Hepatocyte (in vitro differentiated cells): ENCODE results near the gene NXPH4. TPM values are rescaled to one million over a fixed set of nuclear protein-coding genes. Genes with fewer than 3 reads are reported as not detected.
A peak's percentile ranks its signal among the peaks of the same experiment; 100 is the strongest.

Experiments
- DNase-seq: peaks from one replicate; pipeline ENCODE4 v3.0.0-alpha.2; 2016; ENCODE audit warnings: low spot score
- H2AFZ ChIP-seq: fragments of 200-600 bp; sonication (generic); 2 replicates; pipeline ENCODE4 v1.6.0; 2016; ENCODE audit warnings: antibody characterized with exemption, mild to moderate bottlenecking
- H3K27ac ChIP-seq: fragments of 200-600 bp; sonication (generic); 2 replicates; pipeline ENCODE4 v1.5.1; 2016; ENCODE audit warnings: mild to moderate bottlenecking
- H3K27me3 ChIP-seq: fragments of 200-600 bp; sonication (generic); 2 replicates; pipeline ENCODE4 v1.6.1; 2016
- H3K36me3 ChIP-seq: fragments of 200-600 bp; sonication (generic); replicated peaks from 2 replicates; pipeline ENCODE4 v1.5.1; 2016; ENCODE audit warnings: low read depth; ENCODE audit not compliant: insufficient read depth
- H3K4me1 ChIP-seq: fragments of 200-600 bp; sonication (generic); 2 replicates; pipeline ENCODE4 v1.5.1; 2016; ENCODE audit warnings: mild to moderate bottlenecking, moderate library complexity; ENCODE audit not compliant: insufficient read depth
- H3K4me2 ChIP-seq: fragments of 200-600 bp; sonication (generic); 2 replicates; pipeline ENCODE4 v1.6.0; 2016
- H3K4me3 ChIP-seq: fragments of 200-600 bp; sonication (generic); 2 replicates; pipeline ENCODE4 v1.5.1; 2016; ENCODE audit warnings: mild to moderate bottlenecking
- H3K79me2 ChIP-seq: fragments of 200-600 bp; sonication (generic); 2 replicates; pipeline ENCODE4 v1.6.0; 2017; ENCODE audit warnings: mild to moderate bottlenecking
- H3K9me2 ChIP-seq: fragments of 200-600 bp; sonication (generic); replicated peaks from 2 replicates; pipeline ENCODE4 v1.6.0; 2017; ENCODE audit warnings: mild to moderate bottlenecking; ENCODE audit not compliant: insufficient read depth
- H3K9me3 ChIP-seq: fragments of 200-600 bp; sonication (generic); 2 replicates; pipeline ENCODE4 v1.5.1; 2016; ENCODE audit warnings: low read depth, mild to moderate bottlenecking
- H4K20me1 ChIP-seq: fragments of 200-600 bp; sonication (generic); 2 replicates; pipeline ENCODE4 v1.6.0; 2016; ENCODE audit warnings: mild to moderate bottlenecking; ENCODE audit not compliant: insufficient read depth, poor library complexity, severe bottlenecking
- EZH2 ChIP-seq: fragments of 200-600 bp; sonication (generic); IDR thresholded peaks from 2 replicates; pipeline ENCODE4 v1.6.1; 2016; ENCODE audit warnings: antibody characterized with exemption, mild to moderate bottlenecking, borderline replicate concordance
- EZH2phosphoT487 ChIP-seq: fragments of 200-600 bp; sonication (generic); IDR thresholded peaks from one replicate; pipeline ENCODE4 v1.6.1; 2018; ENCODE audit warnings: antibody characterized with exemption, mild to moderate bottlenecking, low read depth, moderate library complexity; ENCODE audit not compliant: unreplicated experiment, severe bottlenecking
- WGBS: methylation state at CpG from one replicate; pipeline ENCODE4 v1.1.6; 2016; ENCODE audit warnings: low lambda C conversion rate; ENCODE audit errors: missing lambda C conversion rate; 5-methylcytosine and 5-hydroxymethylcytosine counted together
- polyA plus RNA-seq: library from polyadenylated mRNA; unstranded; fragments of >200 nt; fragmentation: Nextera tagmentation; extraction: Ambion mirVana; gene quantifications from 2 replicates; pipeline ENCODE4 v1.2.1, GENCODE V29; 2016
- total RNA-seq: library from RNA; depleted of rRNA; stranded (reverse); fragments of >200 nt; gene quantifications from 2 replicates; pipeline ENCODE4 v1.2.3, GENCODE V29; 2014
- TF ChIP-seq, protein P1 (sequence below): fragments of 200-600 bp; sonication (generic); IDR thresholded peaks from 2 replicates; pipeline ENCODE4 v1.5.1; 2016; ENCODE audit warnings: antibody characterized with exemption, mild to moderate bottlenecking; ENCODE audit not compliant: poor library complexity

NXPH4 gene
- total and polyA plus RNA-seq, 2 experiments from 2014 or later = 1.1 to 3.3 TPM

DNA sequence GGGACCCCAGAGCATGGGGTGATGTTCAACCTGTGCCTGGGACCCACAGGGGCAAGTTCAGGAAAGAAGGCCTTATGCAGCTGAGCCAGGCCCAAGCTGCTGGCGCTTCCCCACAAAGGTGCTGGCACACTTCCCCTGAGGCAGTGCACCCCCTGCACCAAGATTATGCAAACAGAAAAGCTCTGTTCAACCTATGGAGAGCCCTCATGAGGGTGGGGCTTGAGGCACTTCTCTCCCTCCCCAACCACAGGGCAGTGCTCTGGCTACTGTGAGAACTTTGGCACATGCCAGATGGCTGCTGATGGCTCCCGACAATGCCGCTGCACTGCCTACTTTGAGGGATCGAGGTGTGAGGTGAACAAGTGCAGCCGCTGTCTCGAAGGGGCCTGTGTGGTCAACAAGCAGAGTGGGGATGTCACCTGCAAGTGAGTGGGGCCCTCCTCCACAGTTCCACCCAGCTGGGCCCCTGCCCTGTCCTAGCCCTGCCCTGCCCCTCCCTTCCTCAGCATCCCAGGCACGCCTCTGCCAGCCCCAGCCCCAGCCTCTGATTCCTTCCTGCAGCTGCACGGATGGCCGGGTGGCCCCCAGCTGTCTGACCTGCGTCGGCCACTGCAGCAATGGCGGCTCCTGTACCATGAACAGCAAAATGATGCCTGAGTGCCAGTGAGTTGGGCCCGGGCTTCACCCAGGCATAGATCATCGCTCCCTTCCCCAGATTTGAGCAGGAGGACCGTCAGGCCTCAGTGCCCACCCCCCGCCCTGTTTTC, 5.5 kb upstream of the NXPH4 start:
- no peak overlapping the region for H3K4me3 ChIP-seq
- H3K36me3 ChIP-seq = no peaks in the 10 kb centered on the region
- DNase-seq = no peak
- no peaks in the 10 kb centered on the region for H3K79me2 ChIP-seq
- no peaks in the 10 kb centered on the region for H4K20me1 ChIP-seq
- H3K9me2 ChIP-seq = no peaks in the 10 kb centered on the region
- H2AFZ ChIP-seq = no peak overlapping the region
- no peak overlapping the region for H3K27ac ChIP-seq
- no peak for TF ChIP-seq EZH2phosphoT487
- TF ChIP-seq EZH2 = no peak
- TF ChIP-seq, protein P1, sequence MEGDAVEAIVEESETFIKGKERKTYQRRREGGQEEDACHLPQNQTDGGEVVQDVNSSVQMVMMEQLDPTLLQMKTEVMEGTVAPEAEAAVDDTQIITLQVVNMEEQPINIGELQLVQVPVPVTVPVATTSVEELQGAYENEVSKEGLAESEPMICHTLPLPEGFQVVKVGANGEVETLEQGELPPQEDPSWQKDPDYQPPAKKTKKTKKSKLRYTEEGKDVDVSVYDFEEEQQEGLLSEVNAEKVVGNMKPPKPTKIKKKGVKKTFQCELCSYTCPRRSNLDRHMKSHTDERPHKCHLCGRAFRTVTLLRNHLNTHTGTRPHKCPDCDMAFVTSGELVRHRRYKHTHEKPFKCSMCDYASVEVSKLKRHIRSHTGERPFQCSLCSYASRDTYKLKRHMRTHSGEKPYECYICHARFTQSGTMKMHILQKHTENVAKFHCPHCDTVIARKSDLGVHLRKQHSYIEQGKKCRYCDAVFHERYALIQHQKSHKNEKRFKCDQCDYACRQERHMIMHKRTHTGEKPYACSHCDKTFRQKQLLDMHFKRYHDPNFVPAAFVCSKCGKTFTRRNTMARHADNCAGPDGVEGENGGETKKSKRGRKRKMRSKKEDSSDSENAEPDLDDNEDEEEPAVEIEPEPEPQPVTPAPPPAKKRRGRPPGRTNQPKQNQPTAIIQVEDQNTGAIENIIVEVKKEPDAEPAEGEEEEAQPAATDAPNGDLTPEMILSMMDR = no peak
- H3K27me3 ChIP-seq = peaks cover 17% of the 10 kb centered on the region
- peaks cover 8% of the 10 kb centered on the region for H3K4me1 ChIP-seq
- H3K4me2 ChIP-seq = no peak overlapping the region
- 91% methylated on average over 13 of the region's 16 CpGs for WGBS
- H3K9me3 ChIP-seq = no peaks in the 10 kb centered on the region

DNA sequence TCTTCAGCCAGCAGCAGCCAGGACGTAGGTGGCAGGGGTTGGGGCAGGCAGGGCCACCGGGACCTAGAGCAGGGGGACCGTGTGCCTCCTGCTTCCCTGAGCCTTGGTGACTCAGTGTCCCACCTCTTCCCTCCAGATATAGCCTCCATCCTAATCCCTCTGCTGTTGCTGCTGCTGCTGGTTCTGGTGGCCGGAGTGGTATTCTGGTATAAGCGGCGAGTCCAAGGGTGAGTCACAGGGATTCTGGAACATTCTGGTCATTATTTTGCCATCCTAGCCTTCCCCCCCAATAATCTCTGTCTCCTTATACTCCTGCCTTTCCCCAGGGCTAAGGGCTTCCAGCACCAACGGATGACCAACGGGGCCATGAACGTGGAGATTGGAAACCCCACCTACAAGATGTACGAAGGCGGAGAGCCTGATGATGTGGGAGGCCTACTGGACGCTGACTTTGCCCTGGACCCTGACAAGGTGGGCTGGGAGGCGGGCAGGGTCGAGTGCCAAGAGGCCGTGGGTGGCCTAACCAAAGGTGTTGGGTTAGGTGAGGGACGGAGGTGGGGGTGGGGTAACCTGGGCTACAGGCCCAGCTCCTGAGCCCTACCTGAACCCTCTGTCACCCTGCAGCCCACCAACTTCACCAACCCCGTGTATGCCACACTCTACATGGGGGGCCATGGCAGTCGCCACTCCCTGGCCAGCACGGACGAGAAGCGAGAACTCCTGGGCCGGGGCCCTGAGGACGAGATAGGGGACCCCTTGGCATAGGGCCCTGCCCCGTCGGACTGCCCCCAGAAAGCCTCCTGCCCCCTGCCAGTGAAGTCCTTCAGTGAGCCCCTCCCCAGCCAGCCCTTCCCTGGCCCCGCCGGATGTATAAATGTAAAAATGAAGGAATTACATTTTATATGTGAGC, 4.5 kb upstream of the NXPH4 start:
- no peak for DNase-seq
- no peak for TF ChIP-seq EZH2phosphoT487
- 90% methylated on average over 20 of the region's 27 CpGs for WGBS
- Histone ChIP-seq H3K79me2 (no peaks in the 10 kb centered on the region), H3K4me2 (no peak overlapping the region), H3K27ac (no peak overlapping the region), H3K27me3 (peaks cover 23% of the 10 kb centered on the region), H3K9me3 (no peaks in the 10 kb centered on the region), H3K4me1 (peaks cover 14% of the 10 kb centered on the region), H3K4me3 (no peak overlapping the region), H2AFZ (no peak overlapping the region), H3K9me2 (no peaks in the 10 kb centered on the region), H4K20me1 (no peaks in the 10 kb centered on the region), H3K36me3 (no peaks in the 10 kb centered on the region)

DNA sequence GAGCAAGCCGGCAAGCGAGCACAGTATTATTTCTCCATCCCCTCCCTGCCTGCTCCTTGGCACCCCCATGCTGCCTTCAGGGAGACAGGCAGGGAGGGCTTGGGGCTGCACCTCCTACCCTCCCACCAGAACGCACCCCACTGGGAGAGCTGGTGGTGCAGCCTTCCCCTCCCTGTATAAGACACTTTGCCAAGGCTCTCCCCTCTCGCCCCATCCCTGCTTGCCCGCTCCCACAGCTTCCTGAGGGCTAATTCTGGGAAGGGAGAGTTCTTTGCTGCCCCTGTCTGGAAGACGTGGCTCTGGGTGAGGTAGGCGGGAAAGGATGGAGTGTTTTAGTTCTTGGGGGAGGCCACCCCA, 3.9 kb upstream of the NXPH4 start:
- H3K4me2 ChIP-seq = no peak overlapping the region
- H2AFZ ChIP-seq = no peak overlapping the region
- peaks cover 20% of the 10 kb centered on the region for H3K4me1 ChIP-seq
- WGBS = 91% methylated on average over 7 of the region's 7 CpGs
- no peaks in the 10 kb centered on the region for H4K20me1 ChIP-seq
- no peak overlapping the region for H3K4me3 ChIP-seq
- no peaks in the 10 kb centered on the region for H3K79me2 ChIP-seq
- no peaks in the 10 kb centered on the region for H3K36me3 ChIP-seq
- H3K27me3 ChIP-seq = peaks cover 30% of the 10 kb centered on the region
- TF ChIP-seq EZH2phosphoT487 (no peak), EZH2 (no peak)
- TF ChIP-seq, protein P1 = no peak
- H3K27ac ChIP-seq = no peak overlapping the region
- H3K9me3 ChIP-seq = no peaks in the 10 kb centered on the region
- H3K9me2 ChIP-seq = no peaks in the 10 kb centered on the region
- no peak for DNase-seq

DNA sequence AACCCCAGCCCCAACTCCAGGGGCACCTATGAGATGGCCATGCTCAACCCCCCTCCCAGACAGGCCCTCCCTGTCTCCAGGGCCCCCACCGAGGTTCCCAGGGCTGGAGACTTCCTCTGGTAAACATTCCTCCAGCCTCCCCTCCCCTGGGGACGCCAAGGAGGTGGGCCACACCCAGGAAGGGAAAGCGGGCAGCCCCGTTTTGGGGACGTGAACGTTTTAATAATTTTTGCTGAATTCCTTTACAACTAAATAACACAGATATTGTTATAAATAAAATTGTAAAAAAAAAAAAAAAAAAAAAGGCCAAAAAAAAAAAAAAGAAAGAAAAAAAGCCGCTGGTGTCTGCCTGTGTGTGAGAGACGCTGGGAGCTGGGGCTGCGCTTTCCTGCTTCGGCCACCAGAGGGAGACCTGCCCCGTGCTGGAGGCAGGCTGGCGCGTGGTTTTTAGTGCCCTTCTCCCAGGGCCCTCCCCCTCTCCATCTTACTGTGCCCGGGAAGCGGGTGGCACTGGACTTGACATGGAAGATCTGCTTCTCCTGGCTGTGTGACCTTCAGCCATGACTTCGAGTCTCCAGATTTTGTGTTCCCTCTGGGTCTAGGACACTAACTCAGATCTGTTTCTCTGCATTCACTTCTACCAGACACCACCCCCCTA, 3.4 kb upstream of the NXPH4 start:
- no peak overlapping the region for H3K4me3 ChIP-seq
- H3K9me2 ChIP-seq = no peaks in the 10 kb centered on the region
- no peak for TF ChIP-seq EZH2phosphoT487
- TF ChIP-seq, protein P1 = peak; percentile 91
- no peak overlapping the region for H2AFZ ChIP-seq
- H3K4me1 ChIP-seq = peaks cover 24% of the 10 kb centered on the region
- no peaks in the 10 kb centered on the region for H3K36me3 ChIP-seq
- H3K27ac ChIP-seq = peak overlapping the region; percentile 35
- DNase-seq = peak; percentile 91
- no peaks in the 10 kb centered on the region for H3K79me2 ChIP-seq
- H4K20me1 ChIP-seq = no peaks in the 10 kb centered on the region
- H3K4me2 ChIP-seq = no peak overlapping the region
- H3K27me3 ChIP-seq = peaks cover 35% of the 10 kb centered on the region
- WGBS = 22% methylated on average over 15 of the region's 16 CpGs
- no peaks in the 10 kb centered on the region for H3K9me3 ChIP-seq
